SU-DHL-6 (cell line): ENCODE data around the gene CXCL11.

Experiments used
- H2AFZ ChIP-seq: fragments of 200-600 bp; sonication (generic); 2 replicates; pipeline ENCODE4 v1.6.1; 2014; ENCODE audit warnings: low read depth, mild to moderate bottlenecking, moderate library complexity, mixed read lengths, antibody characterized with exemption, low read length; ENCODE audit not compliant: severe bottlenecking
- H3F3A ChIP-seq: fragments of 200-600 bp; shearing (Covaris generic); 2 replicates; pipeline ENCODE4 v1.6.0; 2016; ENCODE audit warnings: antibody characterized with exemption, mild to moderate bottlenecking; ENCODE audit not compliant: insufficient read depth
- H3K27ac ChIP-seq: fragments of 200-600 bp; sonication (generic); 2 replicates; pipeline ENCODE4 v1.5.1; 2016; ENCODE audit warnings: low read depth, mild to moderate bottlenecking, low read length, moderate library complexity, mixed read lengths
- H3K27me3 ChIP-seq: fragments of 200-600 bp; sonication (generic), shearing (Covaris generic); 2 replicates; pipeline ENCODE4 v1.6.0; 2014; ENCODE audit warnings: mild to moderate bottlenecking, low read length
- H3K36me3 ChIP-seq: fragments of 200-600 bp; sonication (generic); 2 replicates; pipeline ENCODE4 v1.6.1; 2014; ENCODE audit warnings: mild to moderate bottlenecking, low read length, mixed read lengths
- H3K4me2 ChIP-seq: fragments of 300-600, 200-600 bp; shearing (Covaris generic), sonication (generic); 2 replicates; pipeline ENCODE4 v1.6.0; 2014; ENCODE audit warnings: low read length, low read depth, mild to moderate bottlenecking; ENCODE audit not compliant: poor library complexity, severe bottlenecking
- H3K4me3 ChIP-seq: fragments of 200-600 bp; sonication (generic); 2 replicates; pipeline ENCODE4 v1.5.1; 2014; ENCODE audit warnings: antibody characterized with exemption, low read length, mild to moderate bottlenecking, mixed read lengths; ENCODE audit not compliant: insufficient read depth, poor library complexity, severe bottlenecking
- H3K79me2 ChIP-seq: fragments of 200-600 bp; sonication (generic); 2 replicates; pipeline ENCODE4 v1.6.1; 2014; ENCODE audit warnings: mild to moderate bottlenecking, low read length, moderate library complexity; ENCODE audit not compliant: insufficient read depth
- H3K9ac ChIP-seq: fragments of 200-600 bp; sonication (generic); 2 replicates; pipeline ENCODE4 v1.7.0; 2014; ENCODE audit warnings: mild to moderate bottlenecking, low read length
- H3K9me2 ChIP-seq: fragments of 200-600 bp; sonication (generic); replicated peaks from 2 replicates; pipeline ENCODE4 v1.6.1; 2014; ENCODE audit warnings: low read length; ENCODE audit not compliant: insufficient read depth
- H3K9me3 ChIP-seq: fragments of 200-600 bp; sonication (generic); 2 replicates; pipeline ENCODE4 v1.6.1; 2014; ENCODE audit warnings: low read length, mixed read lengths; ENCODE audit not compliant: insufficient read depth
- H4K20me1 ChIP-seq: fragments of 200-600 bp; sonication (generic); 2 replicates; pipeline ENCODE4 v1.6.1; 2014; ENCODE audit warnings: low read depth, mild to moderate bottlenecking, antibody characterized with exemption, low read length, moderate library complexity, mixed read lengths
- CTCF ChIP-seq: fragments of 200-600 bp; sonication (generic); IDR thresholded peaks from one replicate; pipeline ENCODE4 v1.5.1; 2017; ENCODE audit warnings: antibody characterized with exemption, mild to moderate bottlenecking, low read length, moderate library complexity; ENCODE audit not compliant: insufficient read depth, poor library complexity, severe bottlenecking
- EZH2phosphoT487 ChIP-seq: fragments of 200-600 bp; sonication (generic), shearing (Covaris generic); conservative IDR thresholded peaks from 2 replicates; pipeline ENCODE4 v1.6.1; 2018; ENCODE audit warnings: mild to moderate bottlenecking, antibody characterized with exemption, low read length, moderate library complexity, mixed read lengths

CXCL11 gene

GRCh38 chr4:75985116-75985515, 50.8 kb downstream of the CXCL11 start:
- H3K36me3 ChIP-seq, result no peaks in the 10 kb centered on the region
- H3K4me3 ChIP-seq, result no peak overlapping the region
- H3K9me2 ChIP-seq, result no peaks in the 10 kb centered on the region
- no peaks in the 10 kb centered on the region for H3F3A ChIP-seq
- TF ChIP-seq EZH2phosphoT487 (no peak), CTCF (no peak)
- no peaks in the 10 kb centered on the region for H3K9me3 ChIP-seq
- H3K9ac ChIP-seq, result no peak overlapping the region
- no peak overlapping the region for H2AFZ ChIP-seq
- H4K20me1 ChIP-seq, result peaks cover 3% of the 10 kb centered on the region; the same call in 1 of the 2 replicates
- peaks cover 59% of the 10 kb centered on the region for H3K79me2 ChIP-seq
- no peaks in the 10 kb centered on the region for H3K27me3 ChIP-seq
- H3K4me2 ChIP-seq, result no peak overlapping the region
- H3K27ac ChIP-seq, result no peak overlapping the region
